HG02852 (cell line): Measurements from ENCODE around the gene FAM83G.

Source experiments
- ATAC-seq: cut with Tn5 transposase; IDR thresholded peaks from one replicate; pipeline ENCODE4 v1.9.1; 2021; ENCODE audit warnings: mild to moderate bottlenecking, moderate library complexity; ENCODE audit not compliant: unreplicated experiment

Gene FAM83G

GRCh38 chr17:18991531-18992315 lies 12.8 kb downstream of the FAM83G start:
- no peak for ATAC-seq

GRCh38 chr17:18990331-18990730 lies 14.2 kb downstream of the FAM83G start:
- ATAC-seq = no peak

- ATAC-seq = no peak
These were observed 15.9 kb downstream of the FAM83G start for GRCh38 chr17:18988546-18989173.

GRCh38 chr17:18987862-18988545 lies 16.6 kb downstream of the FAM83G start:
- no peak for ATAC-seq

- ATAC-seq = no peak
These were observed 17.3 kb downstream of the FAM83G start for GRCh38 chr17:18987230-18987610.

GRCh38 chr17:18986541-18987229 lies 17.9 kb downstream of the FAM83G start:
- no peak for ATAC-seq

GRCh38 chr17:18985475-18985874 lies 19.1 kb downstream of the FAM83G start:
- no peak for ATAC-seq

GRCh38 chr17:18984273-18985114 lies 20.1 kb downstream of the FAM83G start:
- no peak for ATAC-seq

GRCh38 chr17:18981642-18982424 lies 22.7 kb downstream of the FAM83G start:
- no peak for ATAC-seq

- ATAC-seq = no peak
These were observed 23.3 kb downstream of the FAM83G start for GRCh38 chr17:18981335-18981641.

- ATAC-seq = no peak
These were observed 23.8 kb downstream of the FAM83G start for GRCh38 chr17:18980682-18981334.

- no peak for ATAC-seq
These were observed 25.9 kb downstream of the FAM83G start for GRCh38 chr17:18978655-18979054.

- no peak for ATAC-seq
These were observed 26.5 kb downstream of the FAM83G start for GRCh38 chr17:18978050-18978449.

GRCh38 chr17:18977646-18978045 lies 26.9 kb downstream of the FAM83G start:
- no peak for ATAC-seq

GRCh38 chr17:18977021-18977420 lies 27.5 kb downstream of the FAM83G start:
- no peak for ATAC-seq

- no peak for ATAC-seq
These were observed 28.4 kb downstream of the FAM83G start for GRCh38 chr17:18976201-18976600.

GRCh38 chr17:18975597-18975996 lies 29.0 kb downstream of the FAM83G start:
- ATAC-seq = no peak

- ATAC-seq = no peak
These were observed 30.0 kb downstream of the FAM83G start for GRCh38 chr17:18974407-18975149.

GRCh38 chr17:18971801-18972200 lies 32.8 kb downstream of the FAM83G start:
- ATAC-seq = no peak
